ENCODE data around the gene KRTAP17-1.

DNA sequence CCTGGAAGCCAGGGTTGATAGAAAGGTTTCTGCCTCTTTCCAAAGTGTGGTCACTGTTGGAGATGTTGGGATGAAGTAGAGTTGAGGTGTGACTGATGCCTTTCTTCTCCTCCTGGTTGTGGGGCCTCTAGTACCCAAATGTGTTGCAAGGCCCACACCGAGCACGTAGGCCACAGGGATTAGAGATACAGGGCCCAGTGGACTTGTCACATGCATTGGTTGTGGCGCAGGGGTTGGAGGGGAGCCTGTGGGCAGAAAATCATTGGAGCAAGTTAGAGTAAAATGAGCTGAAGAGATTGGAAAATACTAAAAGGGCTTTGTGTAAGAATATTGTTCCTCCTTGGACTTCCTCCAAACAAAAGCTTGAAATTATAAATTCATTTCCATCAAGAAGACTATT lies 30.5 kb upstream of the KRTAP17-1 start:
- TF ChIP-seq CTCF (optimal IDR thresholded peaks at IDR 0.05 in 1 of 3, IDR thresholded peaks at IDR 0.05 in 1 of 3, conservative IDR thresholded peaks at IDR 0.05 in 1 of 3; ENCODE audit: extremely low read depth in 1 of 3, insufficient read depth in 2 of 3, low read length in 3 of 3) (no peak), EZH2 (IDR thresholded peaks at IDR 0.05; ENCODE audit: low read length) (no peak)

Data from keratinocyte (primary cell).